Caco-2 (cell line): ENCODE measurements around the gene HS1BP3. TPM values are rescaled to one million over a fixed set of nuclear protein-coding genes. Genes with fewer than 3 reads are reported as not detected.

Experiments used
- BruUV-seq: library from RNA; stranded (reverse); fragments of 400-500 nt; replicated peaks from 2 replicates; lab custom pipeline; 2021; lab: Mats Ljungman, UMichigan
- CTCF ChIA-PET: fragments of 300-600 bp; sonication (Branson Sonifier 250); formaldehyde crosslinking; loops from one replicate; lab custom pipeline; 2022; ENCODE audit warnings: antibody characterized with exemption; lab: Charles Lee
- POLR2A ChIA-PET: fragments of 300-600 bp; sonication (Branson Sonifier 250); formaldehyde crosslinking; loops from one replicate; lab custom pipeline; 2022; ENCODE audit warnings: antibody characterized with exemption; lab: Charles Lee
- DNase-seq, 2 experiments: peaks; one replicate each; pipeline versions ENCODE4 v3.0.0 to v3.0.0-alpha.2; 2020 to 2022
- H3K27me3 ChIP-seq: replicated peaks from 2 replicates; pipeline ENCODE4 v1.6.0; 2011; ENCODE audit warnings: low read length; ENCODE audit not compliant: control insufficient read depth, insufficient read depth
- H3K36me3 ChIP-seq: 2 replicates; pipeline ENCODE4 v1.5.1; 2011; ENCODE audit warnings: low read length; ENCODE audit not compliant: control insufficient read depth, insufficient read depth
- H3K4me1 ChIP-seq: fragments of 250-450 bp; sonication (Bioruptor Pico); 2 replicates; pipeline ENCODE4 v1.5.1; 2020; ENCODE audit warnings: mild to moderate bottlenecking
- H3K4me3 ChIP-seq: 2 replicates; pipeline ENCODE4 v1.5.1; 2011; ENCODE audit warnings: low read depth, mild to moderate bottlenecking, control low read depth, low read length
- H3K9me3 ChIP-seq: fragments of 250-450 bp; sonication (Bioruptor Pico); 2 replicates; pipeline ENCODE4 v1.5.1; 2020; ENCODE audit warnings: mild to moderate bottlenecking, moderate library complexity
- H3K27ac Mint-ChIP-seq: one replicate; pipeline ENCODE4 v1.8.0; 2022; ENCODE audit warnings: mixed read lengths; ENCODE audit not compliant: unreplicated experiment
- H3K27me3 Mint-ChIP-seq: one replicate; pipeline ENCODE4 v1.8.0; 2022; ENCODE audit warnings: mixed read lengths; ENCODE audit not compliant: insufficient read depth, unreplicated experiment
- H3K36me3 Mint-ChIP-seq: one replicate; pipeline ENCODE4 v1.8.0; 2022; ENCODE audit warnings: mild to moderate bottlenecking, mixed read lengths; ENCODE audit not compliant: insufficient read depth, unreplicated experiment
- H3K4me1 Mint-ChIP-seq: one replicate; pipeline ENCODE4 v1.8.0; 2022; ENCODE audit warnings: low read depth, mixed read lengths; ENCODE audit not compliant: unreplicated experiment
- H3K4me3 Mint-ChIP-seq: one replicate; pipeline ENCODE4 v1.8.0; 2022; ENCODE audit warnings: mild to moderate bottlenecking, moderate library complexity, mixed read lengths; ENCODE audit not compliant: unreplicated experiment
- H3K9me3 Mint-ChIP-seq: one replicate; pipeline ENCODE4 v1.8.0; 2022; ENCODE audit warnings: mixed read lengths; ENCODE audit not compliant: unreplicated experiment
- intact Hi-C: fragments of 100-400 bp; cut with micrococcal nuclease; formaldehyde crosslinking; loops from one replicate; pipeline ENCODE4 v1.10.0; 2022; ENCODE audit not compliant: unreplicated experiment
- total RNA-seq: library from RNA; stranded (reverse); gene quantifications from 2 replicates; pipeline ENCODE4 v1.2.3, GENCODE V29; 2022
- TF ChIP-seq, protein P1 (sequence below), 2 experiments: fragments of 200-600 bp in 1 of 2; IDR thresholded peaks; 1 replicate in 1 of 2; 2 replicates in 1 of 2; pipeline versions ENCODE4 v1.5.1 to v1.8.0; 2011 to 2022; ENCODE audit warnings: antibody characterized with exemption in 1 of 2, control low read depth in 1 of 2, inconsistent platforms in 1 of 2, low read depth in 1 of 2, low read length in 1 of 2, mild to moderate bottlenecking in 1 of 2, moderate library complexity in 1 of 2; ENCODE audit not compliant: insufficient read depth in 1 of 2, severe bottlenecking in 1 of 2, unreplicated experiment in 1 of 2

Gene HS1BP3
- total RNA-seq, 1 experiment from 2014 or later: 31.1 TPM

DNA sequence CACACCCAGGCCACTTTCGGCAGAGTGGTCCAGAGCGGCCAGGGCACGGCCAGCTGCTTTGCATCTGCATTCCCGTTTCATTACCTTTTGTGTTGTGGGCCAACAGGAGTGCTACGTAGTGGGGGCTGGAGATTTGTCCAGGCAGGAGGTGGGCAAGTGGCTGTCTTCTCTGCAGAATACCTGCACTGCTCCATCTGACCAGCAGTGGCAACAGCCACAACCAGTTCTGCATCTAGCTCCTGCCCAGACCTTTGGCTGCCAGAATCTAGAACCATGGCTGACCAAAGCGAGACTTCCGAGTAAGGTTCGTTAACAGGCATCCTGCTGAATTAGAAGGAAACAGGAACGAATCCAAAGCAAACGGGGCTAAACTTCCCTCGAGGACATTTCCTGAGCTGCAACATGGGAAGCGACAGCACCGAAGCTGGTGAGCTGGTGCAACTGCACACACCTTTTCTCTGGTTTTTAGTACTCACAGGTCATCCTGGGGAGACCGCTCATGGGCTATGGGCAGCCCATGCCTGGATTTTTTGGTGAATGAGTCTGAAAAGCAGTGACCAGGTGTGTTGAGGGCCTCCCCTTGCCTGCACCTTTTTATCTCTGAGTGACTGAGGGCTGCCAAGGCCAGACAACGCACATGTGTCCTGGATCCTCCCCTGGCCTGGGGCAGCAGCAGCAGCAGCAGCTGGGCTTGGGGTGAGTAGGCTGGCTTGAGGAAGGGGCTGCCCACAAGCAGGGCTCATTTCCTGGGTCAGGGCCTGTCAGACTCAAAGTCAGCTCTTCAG, 26.6 kb upstream of the HS1BP3 start:
- DNase-seq: peak in 1 of 2 experiments; percentile 26
- POLR2A ChIA-PET: interaction anchor here (1.1 kb wide), 1 partner anchor 17 kb away, joined by 4 read pairs; no protein-coding TSS in a partner anchor
- H3K27ac Mint-ChIP-seq: no peak overlapping the region

DNA sequence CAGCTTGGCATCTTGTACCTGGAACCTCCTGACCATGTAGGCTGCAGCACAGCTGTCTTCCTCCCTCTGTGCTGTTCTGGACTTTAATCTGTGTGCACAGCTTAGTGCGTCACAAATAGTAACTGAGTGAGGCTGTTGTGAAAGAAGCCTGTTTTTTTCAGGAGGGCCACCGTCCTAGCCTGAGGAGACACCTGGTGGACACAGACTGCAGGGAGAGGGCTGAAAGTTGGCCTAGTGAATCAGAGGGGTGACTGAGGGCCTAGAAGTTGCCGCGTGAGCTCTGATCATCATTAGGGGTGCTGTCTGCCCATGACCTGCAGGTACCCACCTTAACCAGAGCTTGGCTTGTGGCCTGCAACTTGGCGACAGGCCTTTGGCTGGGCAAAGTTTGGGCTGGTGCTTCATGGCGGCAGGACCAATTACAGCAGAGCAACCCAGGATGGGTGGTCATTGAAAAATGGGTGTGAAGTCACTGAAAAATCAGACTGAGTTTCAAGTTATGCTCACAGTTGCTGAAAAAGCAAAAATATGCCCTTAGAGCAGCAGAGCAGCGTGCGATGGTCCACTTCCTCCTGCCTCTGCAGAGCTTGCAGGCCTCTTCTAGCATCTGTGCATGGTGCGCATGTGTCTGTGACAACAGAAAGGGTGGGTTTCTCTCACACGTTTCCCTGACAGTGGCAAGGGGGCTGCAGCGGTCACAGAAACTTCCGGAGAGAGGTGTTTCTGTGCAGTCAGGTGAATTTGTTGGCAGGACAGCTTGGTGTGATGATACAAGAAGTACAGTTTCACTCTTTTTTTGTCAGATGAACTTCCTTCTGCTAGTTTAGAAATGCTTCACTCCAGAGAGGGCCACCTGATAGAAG, 25.7 kb upstream of the HS1BP3 start:
- no TSS peak for BruUV-seq
- H3K4me1 ChIP-seq: peaks cover 15% of the 10 kb centered on the region
- H3K27me3 ChIP-seq: no peaks in the 10 kb centered on the region
- peak overlapping the region; percentile 42 for H3K4me3 Mint-ChIP-seq
- H3K27me3 Mint-ChIP-seq: no peaks in the 10 kb centered on the region
- TF ChIP-seq, protein P1, sequence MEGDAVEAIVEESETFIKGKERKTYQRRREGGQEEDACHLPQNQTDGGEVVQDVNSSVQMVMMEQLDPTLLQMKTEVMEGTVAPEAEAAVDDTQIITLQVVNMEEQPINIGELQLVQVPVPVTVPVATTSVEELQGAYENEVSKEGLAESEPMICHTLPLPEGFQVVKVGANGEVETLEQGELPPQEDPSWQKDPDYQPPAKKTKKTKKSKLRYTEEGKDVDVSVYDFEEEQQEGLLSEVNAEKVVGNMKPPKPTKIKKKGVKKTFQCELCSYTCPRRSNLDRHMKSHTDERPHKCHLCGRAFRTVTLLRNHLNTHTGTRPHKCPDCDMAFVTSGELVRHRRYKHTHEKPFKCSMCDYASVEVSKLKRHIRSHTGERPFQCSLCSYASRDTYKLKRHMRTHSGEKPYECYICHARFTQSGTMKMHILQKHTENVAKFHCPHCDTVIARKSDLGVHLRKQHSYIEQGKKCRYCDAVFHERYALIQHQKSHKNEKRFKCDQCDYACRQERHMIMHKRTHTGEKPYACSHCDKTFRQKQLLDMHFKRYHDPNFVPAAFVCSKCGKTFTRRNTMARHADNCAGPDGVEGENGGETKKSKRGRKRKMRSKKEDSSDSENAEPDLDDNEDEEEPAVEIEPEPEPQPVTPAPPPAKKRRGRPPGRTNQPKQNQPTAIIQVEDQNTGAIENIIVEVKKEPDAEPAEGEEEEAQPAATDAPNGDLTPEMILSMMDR (IDR thresholded peaks at IDR 0.05; ENCODE audit: insufficient read depth in 1 of 2, low read depth in 1 of 2, low read length in 1 of 2, severe bottlenecking in 1 of 2, unreplicated experiment in 1 of 2): peak; percentile 63 to 92
- H3K4me1 Mint-ChIP-seq: peaks cover 25% of the 10 kb centered on the region
- intact Hi-C loops: loop anchor here (1.0 to 5.0 kb wide), 7 partner anchors 8 to 366 kb away; partner anchors contain the start of genes APOB and LDAH
- H3K36me3 ChIP-seq: no peaks in the 10 kb centered on the region
- H3K9me3 Mint-ChIP-seq: no peaks in the 10 kb centered on the region
- H3K9me3 ChIP-seq: no peaks in the 10 kb centered on the region
- peak overlapping the region; percentile 69 for H3K27ac Mint-ChIP-seq
- peaks cover 40% of the 10 kb centered on the region for H3K36me3 Mint-ChIP-seq
- DNase-seq: peak; percentile 88
- H3K4me3 ChIP-seq: no peak overlapping the region
- ChIA-PET CTCF (interaction anchor here (0.6 to 7.1 kb wide), 25 partner anchors 8 to 489 kb away, joined by 3 to 281 read pairs (median 4); partner anchors contain the start of genes GDF7, HS1BP3, LDAH and RHOB), POLR2A (interaction anchor here (0.6 to 1.7 kb wide), 9 partner anchors 9 to 230 kb away, joined by 3 to 13 read pairs (median 5); partner anchors contain the start of genes GDF7, HS1BP3, LDAH and RHOB)

More for the DNA sequence above, 26.6 kb upstream of the HS1BP3 start:
- BruUV-seq: no TSS peak
- Histone ChIP-seq H3K9me3 (no peaks in the 10 kb centered on the region), H3K36me3 (0 out of 2 replicates have a peak, but pooled peaks cover 2% of the 10 kb centered on the region), H3K27me3 (no peaks in the 10 kb centered on the region), H3K4me1 (peaks cover 15% of the 10 kb centered on the region), H3K4me3 (no peak overlapping the region)
- intact Hi-C loops: loop anchor here (1.0 to 5.0 kb wide), 3 partner anchors 145 to 365 kb away; partner anchors contain the start of genes APOB and LDAH
- CTCF ChIA-PET: interaction anchor here (0.9 to 7.1 kb wide), 11 partner anchors 7 to 488 kb away, joined by 3 to 281 read pairs (median 10); partner anchors contain the start of gene GDF7
- Mint-ChIP-seq H3K27me3 (no peaks in the 10 kb centered on the region), H3K9me3 (no peaks in the 10 kb centered on the region), H3K36me3 (peaks cover 41% of the 10 kb centered on the region), H3K4me1 (peaks cover 25% of the 10 kb centered on the region), H3K4me3 (no peak overlapping the region)
- TF ChIP-seq, protein P1 (IDR thresholded peaks at IDR 0.05; ENCODE audit: insufficient read depth in 1 of 2, low read depth in 1 of 2, low read length in 1 of 2, severe bottlenecking in 1 of 2, unreplicated experiment in 1 of 2): peak in 1 of 2 experiments; percentile 29
